Mesenchymal stem cell (in vitro differentiated cells and primary cell): ENCODE data around the gene SAMD4A.

Source experiments
- DNase-seq: peaks from one replicate; pipeline ENCODE4 v3.0.0-alpha.2; 2013
- H2AFZ ChIP-seq: one replicate; pipeline ENCODE4 v1.6.1; 2013; ENCODE audit warnings: low read depth, mild to moderate bottlenecking, control low read depth, inconsistent platforms, low read length, moderate library complexity
- H2AK5ac ChIP-seq: 2 replicates; pipeline ENCODE4 v1.6.1; 2013; ENCODE audit warnings: low read length, moderate library complexity, mild to moderate bottlenecking, inconsistent platforms; ENCODE audit not compliant: severe bottlenecking
- H2BK120ac ChIP-seq: one replicate; pipeline ENCODE4 v1.6.1; 2013; ENCODE audit warnings: low read depth, mild to moderate bottlenecking, inconsistent platforms, low read length, moderate library complexity
- H2BK12ac ChIP-seq, 2 experiments: one replicate each; pipeline ENCODE4 v1.6.1; 2013; ENCODE audit warnings: inconsistent platforms in 2 of 2, low read length in 2 of 2, mild to moderate bottlenecking in 2 of 2, moderate library complexity in 2 of 2, control low read depth in 1 of 2
- H2BK15ac ChIP-seq: one replicate; pipeline ENCODE4 v1.6.1; 2013; ENCODE audit warnings: mild to moderate bottlenecking, low read depth, inconsistent platforms; ENCODE audit not compliant: poor library complexity, severe bottlenecking
- H2BK5ac ChIP-seq: 2 replicates; pipeline ENCODE4 v1.6.1; 2013; ENCODE audit warnings: low read depth, mild to moderate bottlenecking, low read length, control low read depth, inconsistent platforms; ENCODE audit not compliant: poor library complexity, severe bottlenecking
- H3K14ac ChIP-seq, 2 experiments: one replicate each; pipeline ENCODE4 v1.6.1; 2013; ENCODE audit warnings: inconsistent platforms in 2 of 2, low read length in 2 of 2, control low read depth in 1 of 2, mild to moderate bottlenecking in 1 of 2, moderate library complexity in 1 of 2
- H3K18ac ChIP-seq, 2 experiments: one replicate each; pipeline ENCODE4 v1.6.1; 2013; ENCODE audit warnings: inconsistent platforms in 2 of 2, low read length in 2 of 2, control low read depth in 1 of 2, low read depth in 1 of 2, mild to moderate bottlenecking in 1 of 2
- H3K23ac ChIP-seq, 2 experiments: one replicate each; pipeline ENCODE4 v1.6.1; 2013; ENCODE audit warnings: inconsistent platforms in 2 of 2, low read length in 2 of 2, mild to moderate bottlenecking in 2 of 2, moderate library complexity in 2 of 2, control low read depth in 1 of 2
- H3K27ac ChIP-seq: 2 replicates; pipeline ENCODE4 v1.5.1; 2013; ENCODE audit warnings: mild to moderate bottlenecking, moderate library complexity, low read length, control low read depth, inconsistent platforms; ENCODE audit not compliant: poor library complexity, severe bottlenecking
- H3K27me3 ChIP-seq, 2 experiments: 2 replicates each; pipeline versions ENCODE4 v1.6.1 to v1.7.0; 2013; ENCODE audit warnings: low read length in 2 of 2, mild to moderate bottlenecking in 2 of 2, moderate library complexity in 2 of 2, control low read depth in 1 of 2, inconsistent platforms in 1 of 2; ENCODE audit not compliant: control insufficient read depth in 1 of 2, insufficient read depth in 1 of 2
- H3K36me3 ChIP-seq, 2 experiments: 2 replicates each; pipeline versions ENCODE4 v1.6.1 to v1.7.0; 2013; ENCODE audit warnings: low read length in 2 of 2, control low read depth in 1 of 2, inconsistent platforms in 1 of 2, low read depth in 1 of 2, mild to moderate bottlenecking in 1 of 2; ENCODE audit not compliant: insufficient read depth in 2 of 2, control insufficient read depth in 1 of 2
- H3K4ac ChIP-seq, 2 experiments: one replicate each; pipeline ENCODE4 v1.6.1; 2013; ENCODE audit warnings: inconsistent platforms in 2 of 2, low read length in 2 of 2, mild to moderate bottlenecking in 2 of 2, moderate library complexity in 2 of 2, control low read depth in 1 of 2, low read depth in 1 of 2
- H3K4me1 ChIP-seq: 2 replicates; pipeline ENCODE4 v1.6.1; 2013; ENCODE audit warnings: low read depth, low read length, control low read depth; ENCODE audit not compliant: control insufficient read depth, insufficient read depth
- H3K4me2 ChIP-seq: 2 replicates; pipeline ENCODE4 v1.6.1; 2013; ENCODE audit warnings: low read length, mild to moderate bottlenecking, inconsistent platforms; ENCODE audit not compliant: poor library complexity, severe bottlenecking
- H3K4me3 ChIP-seq, 2 experiments: 2 replicates each; pipeline versions ENCODE4 v1.5.1 to v1.7.0; 2013; ENCODE audit warnings: low read length in 2 of 2, mild to moderate bottlenecking in 2 of 2, control low read depth in 1 of 2, low read depth in 1 of 2; ENCODE audit not compliant: insufficient read depth in 1 of 2
- H3K79me1 ChIP-seq: replicated peaks from 2 replicates; pipeline ENCODE4 v1.6.1; 2013; ENCODE audit warnings: mild to moderate bottlenecking, control low read depth, low read length, inconsistent platforms; ENCODE audit not compliant: poor library complexity, severe bottlenecking
- H3K9ac ChIP-seq: 2 replicates; pipeline ENCODE4 v1.7.0; 2013; ENCODE audit warnings: mild to moderate bottlenecking, low read length, moderate library complexity
- H3K9me3 ChIP-seq: 2 replicates; pipeline ENCODE4 v1.7.0; 2013; ENCODE audit warnings: mild to moderate bottlenecking, low read length; ENCODE audit not compliant: control insufficient read depth
- H4K8ac ChIP-seq: one replicate; pipeline ENCODE4 v1.6.1; 2013; ENCODE audit warnings: inconsistent platforms, mild to moderate bottlenecking, low read length, moderate library complexity
- H4K91ac ChIP-seq: one replicate; pipeline ENCODE4 v1.6.1; 2013; ENCODE audit warnings: mild to moderate bottlenecking, low read length, inconsistent platforms
- WGBS: methylation state at CpG from one replicate; pipeline ENCODE4 v1.1.7; 2013; ENCODE audit warnings: mixed read lengths; 5-methylcytosine and 5-hydroxymethylcytosine counted together

The SAMD4A gene

DNA sequence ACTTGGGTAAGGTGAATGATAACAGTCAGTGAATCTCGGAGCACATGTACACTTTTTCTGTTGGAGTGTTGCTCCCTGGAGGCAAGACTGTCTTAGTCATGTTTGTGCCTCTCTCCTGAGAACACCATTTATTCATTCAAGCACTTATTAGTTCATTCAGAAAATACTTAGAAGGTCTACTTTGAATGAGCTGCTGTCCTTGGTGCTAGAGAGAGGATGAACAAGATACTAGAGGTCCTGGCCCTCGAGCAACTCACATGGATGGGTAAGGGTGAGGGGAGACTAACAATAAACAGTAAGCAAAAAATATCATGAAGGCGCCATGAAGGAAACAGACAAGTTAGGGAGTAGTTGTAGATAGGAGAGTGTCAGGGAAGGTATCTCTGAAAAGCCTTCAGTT lies 17.1 kb upstream of the SAMD4A start:
- no peak overlapping the region for H3K27ac ChIP-seq
- H3K9ac ChIP-seq = no peak overlapping the region
- H3K14ac ChIP-seq = no peak overlapping the region
- H3K79me1 ChIP-seq = no peaks in the 10 kb centered on the region
- H2BK15ac ChIP-seq = no peak overlapping the region
- no peaks in the 10 kb centered on the region for H3K36me3 ChIP-seq
- no peak overlapping the region for H4K8ac ChIP-seq
- no peak overlapping the region for H3K4me3 ChIP-seq
- H3K4me1 ChIP-seq = no peaks in the 10 kb centered on the region
- no peak overlapping the region for H2BK120ac ChIP-seq
- H2AK5ac ChIP-seq = no peak overlapping the region
- H3K4ac ChIP-seq = no peak overlapping the region
- no peak overlapping the region for H2BK12ac ChIP-seq
- H3K23ac ChIP-seq = no peak overlapping the region
- no peak overlapping the region for H3K18ac ChIP-seq
- H3K27me3 ChIP-seq = no peaks in the 10 kb centered on the region
- 80% methylated on average over 2 of the region's 3 CpGs for WGBS
- no peak overlapping the region for H2AFZ ChIP-seq
- no peak overlapping the region for H2BK5ac ChIP-seq
- DNase-seq = peak; percentile 42
- H3K4me2 ChIP-seq = no peak overlapping the region
- no peaks in the 10 kb centered on the region for H3K9me3 ChIP-seq
- no peak overlapping the region for H4K91ac ChIP-seq

- H4K8ac ChIP-seq = no peak overlapping the region
- no peak overlapping the region for H3K18ac ChIP-seq
- no peaks in the 10 kb centered on the region for H3K36me3 ChIP-seq
- H3K9ac ChIP-seq = no peak overlapping the region
- H2AFZ ChIP-seq = no peak overlapping the region
- H3K4me2 ChIP-seq = no peak overlapping the region
- H3K14ac ChIP-seq = no peak overlapping the region
- H3K27me3 ChIP-seq = no peaks in the 10 kb centered on the region
- no CpG with 5 or more reads among the region's 1 CpG for WGBS
- H2AK5ac ChIP-seq = no peak overlapping the region
- H3K27ac ChIP-seq = no peak overlapping the region
- no peak overlapping the region for H3K4me3 ChIP-seq
- no peak overlapping the region for H2BK15ac ChIP-seq
- H3K4ac ChIP-seq = no peak overlapping the region
- no peaks in the 10 kb centered on the region for H3K9me3 ChIP-seq
- H2BK120ac ChIP-seq = no peak overlapping the region
- H3K79me1 ChIP-seq = no peaks in the 10 kb centered on the region
- no peak overlapping the region for H3K23ac ChIP-seq
- no peak overlapping the region for H4K91ac ChIP-seq
- no peaks in the 10 kb centered on the region for H3K4me1 ChIP-seq
- H2BK5ac ChIP-seq = no peak overlapping the region
- H2BK12ac ChIP-seq = no peak overlapping the region
- no peak for DNase-seq
Observed at GRCh38 chr14:54550514-54550913, 16.4 kb upstream of the SAMD4A start.

DNA sequence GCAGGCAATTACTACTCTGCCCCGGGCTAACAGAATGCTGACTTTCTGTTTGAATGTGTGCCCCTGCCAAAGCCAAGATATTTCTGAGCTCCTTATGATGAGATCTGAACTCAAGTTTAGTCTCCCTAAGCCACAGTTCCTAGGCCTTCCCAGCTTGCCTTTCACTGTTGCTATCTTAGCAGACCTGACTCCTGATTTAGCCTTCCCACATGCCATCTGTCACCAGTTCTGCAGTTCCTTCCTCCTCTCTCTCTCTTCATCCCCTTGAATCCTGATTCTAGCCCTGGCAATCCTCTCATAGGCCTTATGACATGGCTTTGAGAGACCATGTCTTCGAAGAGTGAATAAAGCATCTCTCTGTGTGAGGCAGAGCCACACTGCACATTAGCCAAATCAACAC lies 12.5 kb upstream of the SAMD4A start:
- Histone ChIP-seq H3K4me2 (no peak overlapping the region), H3K18ac (no peak overlapping the region), H3K4ac (no peak overlapping the region), H2AK5ac (no peak overlapping the region), H2AFZ (no peak overlapping the region), H2BK12ac (no peak overlapping the region), H2BK5ac (no peak overlapping the region), H3K27me3 (no peaks in the 10 kb centered on the region), H3K36me3 (no peaks in the 10 kb centered on the region), H4K8ac (no peak overlapping the region), H3K27ac (no peak overlapping the region), H3K14ac (no peak overlapping the region), H3K9ac (no peak overlapping the region), H2BK15ac (no peak overlapping the region), H2BK120ac (no peak overlapping the region), H3K79me1 (no peaks in the 10 kb centered on the region), H3K23ac (no peak overlapping the region), H3K4me1 (no peaks in the 10 kb centered on the region), H3K9me3 (no peaks in the 10 kb centered on the region), H3K4me3 (no peak overlapping the region), H4K91ac (no peak overlapping the region)
- no peak for DNase-seq
- WGBS = 100% methylated on average over 2 of the region's 2 CpGs

- no peak overlapping the region for H3K14ac ChIP-seq
- WGBS = 92% methylated on average over 2 of the region's 2 CpGs
- H3K27ac ChIP-seq = no peak overlapping the region
- H3K9ac ChIP-seq = no peak overlapping the region
- H3K4me1 ChIP-seq = no peaks in the 10 kb centered on the region
- H3K27me3 ChIP-seq = no peaks in the 10 kb centered on the region
- H3K18ac ChIP-seq = no peak overlapping the region
- no peak overlapping the region for H2AFZ ChIP-seq
- H3K4me3 ChIP-seq = no peak overlapping the region
- no peak overlapping the region for H2BK5ac ChIP-seq
- H3K9me3 ChIP-seq = no peaks in the 10 kb centered on the region
- no peaks in the 10 kb centered on the region for H3K79me1 ChIP-seq
- H4K91ac ChIP-seq = no peak overlapping the region
- no peak overlapping the region for H2BK15ac ChIP-seq
- DNase-seq = peak; percentile 14
- no peak overlapping the region for H4K8ac ChIP-seq
- H3K4ac ChIP-seq = no peak overlapping the region
- H2BK120ac ChIP-seq = no peak overlapping the region
- no peak overlapping the region for H3K4me2 ChIP-seq
- H3K36me3 ChIP-seq = no peaks in the 10 kb centered on the region
- no peak overlapping the region for H2BK12ac ChIP-seq
- H3K23ac ChIP-seq = no peak overlapping the region
- no peak overlapping the region for H2AK5ac ChIP-seq
Observed at GRCh38 chr14:54555651-54556050, 11.3 kb upstream of the SAMD4A start.
